K562 (cell line): ENCODE data around the gene SOX12. TPM values are rescaled to one million over a fixed set of nuclear protein-coding genes. Genes with fewer than 3 reads are reported as not detected.
A peak's percentile ranks its signal among the peaks of the same experiment; 100 is the strongest.

ENCODE experiments used
- CBX2 ChIP-seq: fragments of 200-600 bp; sonication (generic); IDR thresholded peaks from one replicate; pipeline ENCODE4 v1.6.1; 2012; ENCODE audit warnings: mild to moderate bottlenecking, low read length, inconsistent platforms; ENCODE audit not compliant: insufficient read depth, poor library complexity, severe bottlenecking
- CEBPB ChIP-seq: fragments of 450-650 bp; IDR thresholded peaks from 2 replicates; pipeline ENCODE4 v1.6.1; 2016; ENCODE audit warnings: missing genetic modification characterization, missing compliant biosample characterization
- CHAMP1 ChIP-seq: fragments of 450-650 bp; IDR thresholded peaks from 2 replicates; pipeline ENCODE4 v1.6.1; 2016; ENCODE audit warnings: mild to moderate bottlenecking
- CHD4 ChIP-seq: fragments of 200-600 bp; sonication (generic); IDR thresholded peaks from 3 replicates; pipeline ENCODE4 v1.6.1; 2012; ENCODE audit warnings: low read depth, mild to moderate bottlenecking, mixed read lengths, low read length, inconsistent platforms; ENCODE audit not compliant: insufficient read depth, insufficient replicate concordance, poor library complexity, severe bottlenecking
- DDX20 ChIP-seq: fragments of 450-650 bp; IDR thresholded peaks from 2 replicates; pipeline ENCODE4 v1.6.1; 2016; ENCODE audit warnings: missing genetic modification characterization, low read depth, mild to moderate bottlenecking, missing compliant biosample characterization, moderate library complexity
- EHMT2 ChIP-seq: fragments of 450-650 bp; IDR thresholded peaks from 2 replicates; pipeline ENCODE4 v1.6.1; 2018; ENCODE audit warnings: antibody characterized with exemption
- GTF2A2 ChIP-seq: IDR thresholded peaks from 2 replicates; pipeline ENCODE4 v1.6.1; 2016; ENCODE audit warnings: mild to moderate bottlenecking, missing genetic modification characterization, missing compliant biosample characterization
- HMG20A ChIP-seq: fragments of 450-650 bp; formaldehyde crosslinking; conservative IDR thresholded peaks from 2 replicates; pipeline ENCODE4 v1.4.0; 2020; ENCODE audit warnings: mild to moderate bottlenecking, mixed read lengths
- KLF6 ChIP-seq: fragments of 250-450 bp; sonication (Bioruptor Pico); IDR thresholded peaks from 2 replicates; pipeline ENCODE4 v1.4.0; 2020; ENCODE audit warnings: mild to moderate bottlenecking, moderate library complexity, borderline replicate concordance
- MAFF ChIP-seq: IDR thresholded peaks from 2 replicates; pipeline ENCODE4 v1.6.1; 2012; ENCODE audit warnings: low read length, improper control_type of control experiment
- NBN ChIP-seq: fragments of 450-650 bp; IDR thresholded peaks from 2 replicates; pipeline ENCODE4 v1.6.1; 2016; ENCODE audit warnings: low read depth, mild to moderate bottlenecking
- NCOR1 ChIP-seq: fragments of 450-650 bp; IDR thresholded peaks from 2 replicates; pipeline ENCODE4 v1.6.1; 2016; ENCODE audit warnings: mild to moderate bottlenecking, moderate library complexity
- ZBTB7A ChIP-seq: IDR thresholded peaks from 2 replicates; pipeline ENCODE4 v1.6.1; 2011; ENCODE audit warnings: low read depth, mild to moderate bottlenecking, low read length, moderate library complexity, borderline replicate concordance; ENCODE audit not compliant: control insufficient read depth
- ZNF175 ChIP-seq: fragments of 200-800 bp; sonication (Bioruptor generic); IDR thresholded peaks from 2 replicates; pipeline ENCODE4 v1.6.1; 2016; ENCODE audit warnings: low read depth, mild to moderate bottlenecking, missing genetic modification characterization, missing compliant biosample characterization
- ZNF239 ChIP-seq: fragments of 250-450 bp; sonication (Bioruptor Pico); IDR thresholded peaks from 2 replicates; pipeline ENCODE4 v1.4.0; 2020; ENCODE audit warnings: mild to moderate bottlenecking
- ZNF584 ChIP-seq: fragments of 200-800 bp; sonication (Bioruptor generic); IDR thresholded peaks from 2 replicates; pipeline ENCODE4 v1.6.1; 2016; ENCODE audit warnings: low read depth, mild to moderate bottlenecking, missing genetic modification characterization, missing compliant biosample characterization
- ZNF586 ChIP-seq: fragments of 450-650 bp; formaldehyde crosslinking; conservative IDR thresholded peaks from 2 replicates; pipeline ENCODE4 v1.4.0; 2020; ENCODE audit warnings: mild to moderate bottlenecking, moderate library complexity
- ZNF707 ChIP-seq: fragments of 250-450 bp; sonication (Bioruptor Pico); conservative IDR thresholded peaks from 2 replicates; pipeline ENCODE4 v1.8.0; 2022; ENCODE audit warnings: inconsistent platforms, mild to moderate bottlenecking, moderate library complexity
- polyA plus RNA-seq, 8 experiments: library from polyadenylated mRNA; depleted of rRNA in 4 of 8; stranded (reverse) in 5 of 8; unstranded in 3 of 8; fragments of >200 nt; fragmentation: Nextera tagmentation in 2 of 8; fragmentation: Illumina TruSeq in 1 of 8; extraction: Ambion mirVana in 2 of 8; extraction: Trizol in 1 of 8; gene quantifications; 2 replicates each; pipeline versions ENCODE4 v1.2.1 to v1.2.3, GENCODE V29; 2011 to 2014; ENCODE audit warnings: inconsistent platforms in 1 of 8, missing spikeins in 1 of 8
- total RNA-seq, 7 experiments: library from RNA; depleted of rRNA in 6 of 7; stranded (reverse); fragments of >200 nt in 6 of 7; fragmentation: Illumina TruSeq in 2 of 7; extraction: Trizol in 2 of 7; gene quantifications; 2 replicates each; pipeline versions ENCODE4 v1.2.1 to v1.2.3, GENCODE V29; 2011 to 2021; ENCODE audit warnings: low replicate concordance in 1 of 7
- TF ChIP-seq, protein P1 (sequence below): sonication (generic); formaldehyde crosslinking; IDR thresholded peaks from 2 replicates; pipeline ENCODE4 v1.8.0; 2023; ENCODE audit warnings: missing genetic modification reagents, mild to moderate bottlenecking, borderline replicate concordance

SOX12 gene
- total and polyA plus RNA-seq, 9 of the 15 experiments (the other 6 are each of a cell fraction or from before 2014, with no cell fraction given), result 0.42 to 26.3 (median 2.6) TPM

DNA sequence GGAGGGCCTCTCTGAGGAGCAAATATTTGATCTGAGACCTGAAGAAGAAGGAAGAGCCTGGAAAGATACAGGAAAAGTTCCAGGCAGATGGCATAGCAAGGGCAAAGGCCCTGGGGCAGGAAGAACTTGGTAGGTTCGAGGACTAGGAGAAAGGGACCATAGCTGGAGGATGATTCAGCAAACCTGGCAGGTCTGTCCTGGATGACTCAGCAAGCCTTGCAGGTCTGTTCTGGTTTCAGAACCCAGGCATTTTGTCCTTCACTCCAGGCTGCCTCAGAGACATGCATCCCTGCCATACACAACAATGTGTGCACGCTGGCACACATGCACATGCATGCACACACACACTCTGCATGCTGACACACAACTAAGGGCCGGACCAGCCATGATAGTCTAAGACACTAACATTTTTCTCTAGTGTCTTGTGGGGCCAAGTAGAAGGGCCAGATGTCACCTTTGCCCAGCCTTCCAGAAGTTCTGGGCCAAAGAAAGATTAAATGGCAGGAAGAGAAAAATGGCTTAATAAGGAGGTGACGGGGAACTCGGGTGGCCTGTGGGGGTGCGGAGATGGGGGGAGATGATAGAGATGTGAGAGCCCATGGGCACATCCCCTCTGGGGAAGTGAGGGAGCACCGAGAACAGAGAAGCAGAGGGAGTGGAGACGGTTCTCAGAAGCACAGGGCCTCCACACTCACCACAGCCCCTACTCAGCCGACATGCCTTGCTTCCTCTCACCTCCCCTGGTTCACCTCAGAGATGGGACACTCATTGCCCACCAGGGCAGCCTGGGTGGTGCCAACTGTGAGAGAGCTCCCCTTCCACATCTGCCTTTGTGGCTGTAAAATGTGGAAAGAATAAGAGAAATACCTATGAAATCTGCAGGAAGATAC, 39.8 kb downstream of the SOX12 start (continued):
- TF ChIP-seq MAFF (peak; percentile 97), ZNF584 (CRISPR knock-in tag) (peak; percentile 72), ZNF239 (CRISPR knock-in tag) (no peak), ZNF707 (CRISPR knock-in tag) (no peak), ZNF586 (no peak), ZBTB7A (0 out of 2 replicates have a peak, but pooled peaks have one; percentile 17), CHD4 (peak; percentile 32), ZNF175 (CRISPR knock-in tag) (peak; percentile 64; the same call in 1 of the 2 replicates), HMG20A (CRISPR knock-in tag) (no peak), CEBPB (tag) (no peak), NCOR1 (peak; percentile 27; the same call in 1 of the 2 replicates), CHAMP1 (no peak), GTF2A2 (tag) (0 out of 2 replicates have a peak, but pooled peaks have one; percentile 38), NBN (no peak), DDX20 (tag) (0 out of 2 replicates have a peak, but pooled peaks have one; percentile 31), KLF6 (0 out of 2 replicates have a peak, but pooled peaks have one; percentile 11), CBX2 (no peak), EHMT2 (no peak)
- TF ChIP-seq, protein P1, sequence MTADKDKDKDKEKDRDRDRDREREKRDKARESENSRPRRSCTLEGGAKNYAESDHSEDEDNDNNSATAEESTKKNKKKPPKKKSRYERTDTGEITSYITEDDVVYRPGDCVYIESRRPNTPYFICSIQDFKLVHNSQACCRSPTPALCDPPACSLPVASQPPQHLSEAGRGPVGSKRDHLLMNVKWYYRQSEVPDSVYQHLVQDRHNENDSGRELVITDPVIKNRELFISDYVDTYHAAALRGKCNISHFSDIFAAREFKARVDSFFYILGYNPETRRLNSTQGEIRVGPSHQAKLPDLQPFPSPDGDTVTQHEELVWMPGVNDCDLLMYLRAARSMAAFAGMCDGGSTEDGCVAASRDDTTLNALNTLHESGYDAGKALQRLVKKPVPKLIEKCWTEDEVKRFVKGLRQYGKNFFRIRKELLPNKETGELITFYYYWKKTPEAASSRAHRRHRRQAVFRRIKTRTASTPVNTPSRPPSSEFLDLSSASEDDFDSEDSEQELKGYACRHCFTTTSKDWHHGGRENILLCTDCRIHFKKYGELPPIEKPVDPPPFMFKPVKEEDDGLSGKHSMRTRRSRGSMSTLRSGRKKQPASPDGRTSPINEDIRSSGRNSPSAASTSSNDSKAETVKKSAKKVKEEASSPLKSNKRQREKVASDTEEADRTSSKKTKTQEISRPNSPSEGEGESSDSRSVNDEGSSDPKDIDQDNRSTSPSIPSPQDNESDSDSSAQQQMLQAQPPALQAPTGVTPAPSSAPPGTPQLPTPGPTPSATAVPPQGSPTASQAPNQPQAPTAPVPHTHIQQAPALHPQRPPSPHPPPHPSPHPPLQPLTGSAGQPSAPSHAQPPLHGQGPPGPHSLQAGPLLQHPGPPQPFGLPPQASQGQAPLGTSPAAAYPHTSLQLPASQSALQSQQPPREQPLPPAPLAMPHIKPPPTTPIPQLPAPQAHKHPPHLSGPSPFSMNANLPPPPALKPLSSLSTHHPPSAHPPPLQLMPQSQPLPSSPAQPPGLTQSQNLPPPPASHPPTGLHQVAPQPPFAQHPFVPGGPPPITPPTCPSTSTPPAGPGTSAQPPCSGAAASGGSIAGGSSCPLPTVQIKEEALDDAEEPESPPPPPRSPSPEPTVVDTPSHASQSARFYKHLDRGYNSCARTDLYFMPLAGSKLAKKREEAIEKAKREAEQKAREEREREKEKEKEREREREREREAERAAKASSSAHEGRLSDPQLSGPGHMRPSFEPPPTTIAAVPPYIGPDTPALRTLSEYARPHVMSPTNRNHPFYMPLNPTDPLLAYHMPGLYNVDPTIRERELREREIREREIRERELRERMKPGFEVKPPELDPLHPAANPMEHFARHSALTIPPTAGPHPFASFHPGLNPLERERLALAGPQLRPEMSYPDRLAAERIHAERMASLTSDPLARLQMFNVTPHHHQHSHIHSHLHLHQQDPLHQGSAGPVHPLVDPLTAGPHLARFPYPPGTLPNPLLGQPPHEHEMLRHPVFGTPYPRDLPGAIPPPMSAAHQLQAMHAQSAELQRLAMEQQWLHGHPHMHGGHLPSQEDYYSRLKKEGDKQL (CRISPR knock-in tag), result no peak
